Hematopoietic multipotent progenitor cell treated with erythropoietin and hydrocortisone succinate and interleukin-3 and kit ligand, for 15 days (in vitro differentiated cells): ENCODE data around the gene ADAM19.

ENCODE experiments used
- DNase-seq: peaks from one replicate; pipeline ENCODE4 v3.0.0-alpha.2; 2015; ENCODE audit warnings: low spot score

ADAM19 gene, protein sequence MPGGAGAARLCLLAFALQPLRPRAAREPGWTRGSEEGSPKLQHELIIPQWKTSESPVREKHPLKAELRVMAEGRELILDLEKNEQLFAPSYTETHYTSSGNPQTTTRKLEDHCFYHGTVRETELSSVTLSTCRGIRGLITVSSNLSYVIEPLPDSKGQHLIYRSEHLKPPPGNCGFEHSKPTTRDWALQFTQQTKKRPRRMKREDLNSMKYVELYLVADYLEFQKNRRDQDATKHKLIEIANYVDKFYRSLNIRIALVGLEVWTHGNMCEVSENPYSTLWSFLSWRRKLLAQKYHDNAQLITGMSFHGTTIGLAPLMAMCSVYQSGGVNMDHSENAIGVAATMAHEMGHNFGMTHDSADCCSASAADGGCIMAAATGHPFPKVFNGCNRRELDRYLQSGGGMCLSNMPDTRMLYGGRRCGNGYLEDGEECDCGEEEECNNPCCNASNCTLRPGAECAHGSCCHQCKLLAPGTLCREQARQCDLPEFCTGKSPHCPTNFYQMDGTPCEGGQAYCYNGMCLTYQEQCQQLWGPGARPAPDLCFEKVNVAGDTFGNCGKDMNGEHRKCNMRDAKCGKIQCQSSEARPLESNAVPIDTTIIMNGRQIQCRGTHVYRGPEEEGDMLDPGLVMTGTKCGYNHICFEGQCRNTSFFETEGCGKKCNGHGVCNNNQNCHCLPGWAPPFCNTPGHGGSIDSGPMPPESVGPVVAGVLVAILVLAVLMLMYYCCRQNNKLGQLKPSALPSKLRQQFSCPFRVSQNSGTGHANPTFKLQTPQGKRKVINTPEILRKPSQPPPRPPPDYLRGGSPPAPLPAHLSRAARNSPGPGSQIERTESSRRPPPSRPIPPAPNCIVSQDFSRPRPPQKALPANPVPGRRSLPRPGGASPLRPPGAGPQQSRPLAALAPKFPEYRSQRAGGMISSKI

DNA sequence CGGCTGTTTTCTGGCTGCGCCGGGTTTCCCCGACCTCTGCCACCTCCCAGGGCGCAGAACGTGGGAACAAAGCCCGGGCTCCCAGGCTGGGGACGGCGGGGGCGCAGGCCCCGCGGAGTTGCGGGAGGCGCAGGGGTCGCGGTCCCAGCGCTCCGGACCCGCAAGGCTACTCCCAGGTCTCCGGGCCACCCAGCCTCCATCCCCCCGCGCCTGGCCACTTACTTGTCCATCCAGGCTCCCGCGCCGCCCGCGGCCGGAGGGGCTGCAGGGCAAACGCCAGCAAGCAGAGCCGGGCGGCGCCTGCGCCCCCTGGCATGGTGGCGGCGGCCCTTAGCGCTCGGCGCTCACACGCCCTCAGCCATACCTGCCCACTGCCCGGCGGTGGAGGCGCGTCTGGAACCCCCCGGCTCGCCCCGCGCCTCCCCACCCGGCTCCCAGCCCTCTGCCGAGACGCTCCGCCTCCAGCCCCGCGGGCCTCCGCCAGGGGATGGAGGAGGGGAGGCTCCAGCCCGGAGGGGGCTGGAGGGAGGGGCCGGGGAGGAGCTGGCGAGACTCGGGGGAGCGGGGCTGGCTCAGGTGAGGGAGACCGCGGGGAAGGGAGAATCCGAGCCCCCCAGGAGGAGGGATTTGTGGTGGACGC is at the start of gene ADAM19:
Gene ADAM19 (minus strand): TSS at position 395 of the 640 bp plus-strand sequence. CDS start 79 bp downstream, at position 316.
- DNase-seq, result no peak

DNA sequence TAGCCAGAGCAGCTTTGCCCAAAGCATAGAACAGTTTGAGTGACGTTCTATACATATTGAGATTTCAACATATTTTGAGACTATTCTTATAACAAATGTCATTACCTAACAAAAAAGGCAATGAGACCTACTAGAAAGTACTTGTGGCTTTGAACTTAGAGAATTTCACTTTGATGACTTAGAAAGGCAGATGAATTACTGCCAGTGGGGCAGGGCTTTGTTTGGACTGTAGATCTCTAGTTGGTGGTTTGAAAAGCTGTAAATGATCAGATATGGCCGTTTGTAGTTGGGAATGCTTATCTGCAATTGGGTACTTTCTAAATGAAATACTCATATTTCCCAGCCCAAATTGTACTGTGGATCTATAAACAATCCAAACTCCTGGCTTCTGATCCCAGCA is 48.6 kb upstream of the ADAM19 start:
- no peak for DNase-seq

DNA sequence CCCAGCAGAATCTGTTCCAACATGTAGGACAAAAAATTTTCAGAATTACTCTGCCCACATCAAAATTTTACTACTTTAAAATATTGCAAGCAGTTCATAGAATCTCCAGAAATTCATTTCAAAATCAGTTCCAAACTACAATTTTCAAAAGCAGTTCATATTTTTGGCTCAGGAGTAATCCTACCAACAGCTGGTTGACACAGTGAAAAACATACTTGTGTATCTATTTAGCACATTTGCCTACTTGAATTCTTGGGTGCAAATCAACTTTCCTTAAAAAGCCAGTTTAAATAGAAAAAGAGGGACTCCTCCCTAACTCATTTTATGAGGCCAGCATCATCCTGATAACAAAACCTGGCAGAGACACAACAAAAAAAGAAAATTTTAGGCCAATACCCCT is 45.2 kb upstream of the ADAM19 start:
- no peak for DNase-seq

DNA sequence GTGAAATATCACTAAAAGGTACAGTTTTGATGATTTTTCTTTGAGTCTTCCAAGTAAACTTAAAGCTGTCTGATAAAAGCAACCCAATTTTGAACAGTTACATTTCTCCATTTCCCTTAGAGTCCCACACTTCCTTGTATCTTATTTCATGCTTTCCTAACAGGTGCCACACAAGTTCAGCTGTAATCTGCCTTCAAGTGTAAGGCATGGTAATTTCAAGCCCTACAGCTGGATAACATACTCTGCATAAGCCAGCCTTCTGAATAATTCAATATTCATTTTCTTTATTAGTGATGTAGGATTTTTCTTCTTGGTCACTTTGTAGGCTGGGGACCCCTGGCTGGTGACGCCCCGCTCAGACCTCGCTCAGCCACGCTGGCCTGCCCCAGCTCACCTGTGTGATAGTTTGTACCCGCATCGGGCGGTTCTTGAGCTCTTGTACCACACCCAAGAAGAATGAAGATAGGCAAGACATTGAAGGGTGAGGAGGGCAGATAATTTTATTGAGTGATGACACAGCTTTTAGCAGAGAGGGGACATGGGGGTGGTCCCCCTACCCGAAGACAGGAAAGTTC is 42.7 kb upstream of the ADAM19 start:
- DNase-seq, result no peak

DNA sequence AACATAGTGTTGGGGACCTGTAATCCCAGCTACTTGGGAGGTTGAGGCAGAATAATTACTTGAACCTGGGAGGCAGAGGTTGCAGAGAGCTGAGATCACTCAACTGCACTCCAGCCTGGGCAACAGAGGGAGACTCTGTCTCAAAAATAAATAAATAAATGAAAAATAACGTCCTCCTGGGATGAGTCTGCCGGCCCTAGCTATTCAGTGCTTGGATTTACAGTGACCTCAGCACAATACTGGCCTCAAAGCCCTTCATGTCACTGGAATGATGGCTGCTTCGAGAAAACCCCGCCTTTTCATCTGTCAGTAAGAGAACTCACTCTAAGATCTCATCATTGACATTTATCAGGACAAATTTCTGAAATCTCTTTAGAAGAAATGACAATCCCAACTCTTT is 41.2 kb upstream of the ADAM19 start:
- DNase-seq, result no peak

DNA sequence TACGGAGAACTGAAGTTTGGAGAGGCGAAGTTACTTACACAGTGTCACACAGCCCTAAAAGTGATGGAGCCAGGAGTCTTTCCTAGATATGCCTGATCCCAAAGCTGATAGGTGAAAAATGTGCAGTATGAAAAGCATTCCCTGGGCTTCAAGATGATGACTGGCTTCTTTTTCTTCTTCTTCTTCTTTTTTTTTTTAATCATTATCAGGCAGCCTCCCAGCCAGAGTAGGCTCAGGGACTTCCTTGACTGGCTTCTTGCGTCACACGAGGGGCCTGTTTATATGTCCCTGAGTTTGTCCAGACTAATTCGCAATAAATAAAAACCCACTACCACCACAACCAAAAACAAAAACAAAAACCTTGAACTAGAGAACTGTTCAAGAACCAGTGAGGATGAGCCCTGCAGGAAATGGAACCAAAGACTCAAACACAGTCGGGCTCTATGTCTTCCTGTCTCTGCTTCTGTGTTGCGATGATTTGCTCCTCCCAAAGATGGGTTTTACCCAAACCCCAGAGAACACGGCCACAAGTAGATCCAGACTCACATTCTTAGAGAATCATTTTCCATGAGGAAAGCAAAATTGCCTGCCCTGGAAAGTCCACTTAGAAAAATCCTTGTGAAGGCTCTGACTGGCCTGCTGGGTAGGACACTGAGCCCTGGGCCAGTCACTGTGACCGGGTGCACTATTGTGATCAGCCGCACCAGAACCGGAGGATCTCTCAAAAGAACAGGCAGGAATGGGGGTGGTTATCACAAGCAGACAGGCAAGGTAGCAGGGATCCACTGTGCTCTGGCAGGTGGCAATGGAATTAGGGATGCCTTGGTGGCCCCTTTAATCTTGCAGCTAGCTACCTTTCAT is 38.0 kb upstream of the ADAM19 start:
- DNase-seq, result no peak

DNA sequence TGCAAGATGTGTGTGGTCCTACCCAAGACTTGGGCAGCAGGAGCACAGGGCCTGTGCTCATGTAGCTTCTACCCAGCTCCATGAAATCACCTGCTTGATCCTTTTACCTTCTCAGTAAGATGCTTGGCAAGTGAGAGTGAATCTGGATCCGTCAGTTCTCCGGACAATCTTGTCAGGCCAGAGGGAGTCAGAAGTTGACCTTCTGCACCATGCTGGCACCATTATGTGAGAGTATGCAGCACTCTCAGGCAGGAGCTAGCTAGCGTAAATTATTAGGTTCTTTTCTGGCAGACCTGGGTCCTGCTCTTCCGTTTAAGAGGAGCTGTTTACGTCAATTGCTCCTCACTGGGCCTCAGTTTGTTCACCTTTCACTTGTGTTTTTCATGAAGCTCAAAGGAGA is 37.0 kb upstream of the ADAM19 start:
- no peak for DNase-seq

DNA sequence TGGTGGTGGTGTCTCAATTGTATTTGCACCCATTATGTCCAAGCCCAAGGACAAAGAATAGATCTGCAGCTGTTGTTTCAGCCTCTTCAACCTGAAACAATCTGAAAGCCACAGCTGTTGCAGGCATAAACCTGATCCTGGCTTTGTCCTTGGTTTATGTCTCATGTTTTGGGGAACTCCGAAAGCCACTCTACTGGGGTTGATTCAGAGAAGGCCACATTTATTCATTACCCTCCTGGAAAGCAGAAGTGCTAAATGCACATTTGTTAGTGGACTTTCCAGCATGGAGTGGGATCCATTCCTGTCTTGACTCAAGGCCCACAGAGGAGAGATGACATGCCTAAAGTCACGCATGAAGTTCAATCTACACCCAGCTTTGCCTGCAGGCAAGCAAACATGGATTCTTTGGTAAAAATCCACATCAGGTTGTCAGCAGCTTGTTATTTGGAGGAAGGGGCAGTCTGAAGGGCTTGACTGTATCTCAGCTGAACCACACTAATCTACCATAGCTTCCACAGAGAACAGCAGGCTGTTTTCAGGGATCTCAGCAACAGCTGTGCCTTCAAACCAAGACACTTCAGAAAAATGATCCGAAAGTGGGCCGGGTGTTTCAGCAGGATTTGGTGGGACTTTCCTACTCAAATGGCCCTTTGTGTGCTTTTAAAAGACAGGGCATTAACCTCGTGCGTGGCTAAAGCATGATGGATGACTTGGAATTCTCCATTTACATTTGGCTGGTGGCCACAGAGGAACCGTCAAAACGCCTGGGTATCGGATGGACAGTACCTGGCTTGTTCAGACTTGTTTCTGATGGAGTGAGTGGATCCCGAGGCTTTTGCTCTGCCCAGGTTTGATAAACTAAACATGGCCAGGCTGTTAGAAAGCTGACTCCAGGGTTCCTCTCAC is 36.2 kb upstream of the ADAM19 start:
- DNase-seq, result no peak

DNA sequence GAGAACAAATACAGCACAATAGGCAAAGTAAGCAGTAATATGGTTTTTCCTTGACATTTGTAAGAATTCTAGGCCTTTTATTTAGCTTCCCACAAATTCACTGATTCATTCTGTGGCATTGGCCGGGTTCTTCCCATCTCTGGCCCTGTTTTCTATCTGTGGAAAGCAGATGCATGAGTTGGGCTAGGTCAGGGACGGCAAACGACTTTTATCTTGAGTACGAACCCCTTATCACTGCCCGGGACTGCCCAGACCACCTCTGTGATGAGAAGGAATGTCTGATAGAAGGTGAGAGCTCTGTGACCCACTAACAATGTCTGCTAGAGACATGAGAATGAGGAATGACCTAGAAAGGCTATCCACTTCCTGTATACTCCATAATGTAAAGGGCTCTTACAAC is 35.4 kb upstream of the ADAM19 start:
- DNase-seq, result peak; percentile 17

DNA sequence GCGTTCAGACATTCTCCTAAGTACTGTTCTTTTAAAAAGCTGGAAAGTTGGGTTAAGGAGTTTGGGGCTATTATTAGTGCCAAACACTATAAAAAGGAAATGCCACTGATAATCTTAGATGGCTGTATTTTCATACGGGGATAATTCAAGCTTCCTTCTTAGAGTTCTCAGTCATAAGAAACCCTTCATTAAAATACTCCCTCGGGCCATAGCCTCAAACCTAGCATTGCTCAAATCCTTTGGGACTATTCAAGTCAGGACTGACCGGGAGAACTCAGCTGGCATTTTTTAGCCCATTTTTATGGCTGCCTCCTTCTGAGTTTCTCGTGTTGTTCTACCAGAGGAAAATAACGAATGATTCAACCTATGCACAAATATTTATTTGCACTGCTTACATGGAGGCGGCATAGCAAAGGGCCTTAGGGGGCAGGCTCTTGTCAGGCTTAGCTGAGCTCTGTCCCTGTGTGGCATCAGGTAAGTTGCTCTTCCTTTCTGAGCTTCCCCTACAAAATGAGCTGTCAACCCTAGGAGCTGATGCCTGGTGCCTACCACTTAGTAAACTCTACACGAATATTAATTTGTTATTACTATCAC is 33.5 kb upstream of the ADAM19 start:
- DNase-seq, result no peak

DNA sequence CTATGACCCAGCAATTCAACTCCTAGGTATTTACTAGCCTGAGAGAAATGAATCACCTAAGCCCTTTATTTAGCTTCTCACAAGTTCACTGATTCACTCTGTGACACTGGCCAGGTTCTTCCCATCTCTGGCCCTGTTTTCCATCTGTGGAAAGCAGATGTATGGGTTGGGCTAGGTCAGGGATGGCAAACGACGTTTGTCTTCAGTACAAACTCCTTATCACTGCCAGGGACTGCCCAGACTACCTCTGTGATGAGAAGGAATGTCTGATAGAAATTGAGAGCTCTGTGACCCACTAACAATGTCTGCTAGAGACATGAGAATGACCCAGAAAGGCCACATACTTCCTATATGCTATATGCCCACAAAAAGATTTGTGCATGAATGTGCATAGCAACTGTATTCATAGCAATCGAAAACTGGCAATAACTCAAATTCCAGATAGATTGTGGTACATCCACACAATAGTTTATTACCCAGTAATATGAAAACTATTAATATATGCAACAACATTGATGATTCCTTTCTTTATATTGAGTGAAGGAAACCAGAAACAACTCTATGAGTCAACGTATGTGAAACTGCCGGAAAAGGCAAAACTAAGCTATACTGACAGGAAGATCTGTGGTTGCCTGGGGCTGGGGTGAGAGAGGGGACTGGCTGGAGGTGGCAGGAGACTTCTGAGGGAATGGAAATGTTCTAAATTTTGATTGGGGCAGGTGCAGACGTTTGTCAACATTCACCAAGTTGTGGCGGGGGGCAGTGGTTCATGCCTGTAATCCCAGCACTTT is 32.0 kb upstream of the ADAM19 start:
- DNase-seq, result peak; percentile 6

DNA sequence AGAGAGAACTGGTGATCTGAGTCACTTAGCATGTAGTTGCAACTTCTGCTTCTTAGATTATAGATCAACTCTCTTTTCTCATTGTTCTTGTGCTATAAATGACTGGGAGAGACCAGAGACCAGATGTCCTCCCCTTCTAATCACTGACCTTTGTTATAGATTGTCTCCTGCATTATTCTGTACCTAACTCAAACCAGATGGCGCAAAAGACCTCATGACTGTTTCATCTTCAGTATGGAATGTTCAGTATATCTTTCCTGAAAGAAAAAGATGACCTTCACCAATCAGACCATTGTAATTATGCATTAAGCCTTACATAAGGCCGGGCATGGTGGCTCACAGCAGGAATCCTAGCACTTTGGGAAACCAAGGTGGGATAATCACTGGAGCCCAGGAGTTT is 30.5 kb upstream of the ADAM19 start:
- DNase-seq, result no peak

DNA sequence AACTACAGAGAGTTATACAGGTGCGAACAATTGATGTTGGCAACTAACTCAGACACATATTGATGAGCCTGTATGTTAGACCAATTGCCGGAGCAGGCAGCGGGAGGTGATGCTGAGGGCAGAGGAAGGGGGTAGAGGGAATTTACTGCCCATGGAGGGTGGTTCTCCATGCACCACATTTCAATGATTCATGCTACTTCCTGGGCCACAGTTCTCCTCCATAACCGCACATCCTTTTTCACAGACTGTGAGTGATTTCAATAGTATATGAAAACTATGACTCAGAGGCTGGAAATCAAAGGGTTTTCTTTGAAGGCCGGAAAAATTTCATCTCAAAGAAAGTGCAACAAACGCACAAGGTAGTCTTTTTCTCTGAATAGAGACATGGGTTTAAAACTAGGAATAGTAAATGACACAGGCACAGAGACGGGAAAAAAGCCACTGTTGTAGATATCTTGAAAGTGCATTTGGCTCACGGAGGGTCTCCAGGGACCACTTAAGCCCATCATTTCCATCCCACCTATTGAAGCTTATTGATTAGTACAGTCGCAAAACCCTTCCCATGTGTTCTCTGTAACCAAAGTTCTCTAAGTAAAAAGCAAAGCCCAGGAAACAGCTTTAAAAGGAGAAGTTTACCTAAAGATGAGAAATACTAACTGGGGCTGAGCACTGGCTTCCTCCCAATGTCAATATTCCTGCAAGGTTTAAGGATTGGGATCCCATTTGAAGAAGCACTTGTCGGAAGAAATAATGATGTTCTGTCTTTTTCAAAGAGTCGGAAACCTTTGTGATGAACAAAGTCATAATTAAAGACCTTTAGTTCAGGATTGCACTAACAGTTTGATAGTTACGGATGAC is 28.0 kb upstream of the ADAM19 start:
- no peak for DNase-seq

DNA sequence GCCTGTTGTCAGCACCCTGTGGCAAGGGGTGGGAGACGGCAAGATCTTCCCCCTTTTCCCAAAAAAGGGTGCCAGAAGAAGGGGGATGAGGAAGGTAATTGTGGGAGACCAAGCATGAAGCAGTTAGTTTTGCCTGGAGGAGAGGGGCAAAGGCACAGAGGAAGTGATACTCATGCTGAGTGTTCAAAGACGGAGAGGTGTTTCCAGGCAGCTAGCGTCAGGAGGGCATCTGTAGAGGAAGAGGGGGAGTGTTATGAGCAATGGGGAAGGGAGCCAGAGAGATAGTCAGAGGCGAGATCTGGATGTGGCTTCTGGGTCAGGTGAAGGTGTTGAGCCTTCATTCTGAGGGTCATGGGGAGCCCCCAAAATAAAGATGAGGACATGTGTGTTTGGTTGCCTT is 26.9 kb upstream of the ADAM19 start:
- no peak for DNase-seq

DNA sequence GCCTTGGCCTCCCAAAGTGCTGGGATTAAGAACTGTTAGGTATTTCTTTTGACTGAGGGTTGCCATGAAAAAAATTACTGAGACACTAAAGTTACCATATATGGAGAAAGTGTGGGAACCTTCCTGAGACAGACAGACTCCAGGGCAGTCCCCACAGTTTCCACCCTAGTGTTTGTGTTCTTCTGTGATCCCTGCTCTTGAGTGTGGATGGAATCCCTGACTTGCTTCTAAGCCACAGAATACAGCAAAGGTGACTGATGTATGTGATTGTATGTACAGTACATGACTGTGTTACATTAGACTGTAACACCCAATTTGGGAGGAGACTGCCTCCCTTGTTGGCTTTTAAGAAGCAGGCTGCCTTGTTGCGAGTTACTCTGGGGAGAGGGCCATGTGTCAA is 24.7 kb upstream of the ADAM19 start:
- no peak for DNase-seq

DNA sequence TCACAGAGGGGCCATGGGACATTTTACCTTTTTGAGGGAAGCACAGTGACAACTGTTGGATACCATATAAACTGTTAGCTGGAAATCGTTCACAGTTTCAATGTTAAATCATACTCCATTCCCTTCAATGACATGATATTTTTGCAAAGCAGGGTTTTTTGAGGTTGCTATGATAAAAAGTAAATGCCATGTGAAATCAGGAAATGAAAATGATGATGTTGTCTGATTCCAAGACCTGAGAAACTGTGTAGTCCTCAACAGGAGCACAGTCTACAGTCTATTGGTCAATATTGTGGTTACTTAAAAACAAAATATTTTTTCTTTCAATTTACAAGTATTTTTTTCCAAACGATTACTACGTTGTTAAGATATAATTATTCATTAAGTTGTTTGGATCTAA is 24.0 kb upstream of the ADAM19 start:
- DNase-seq, result no peak

DNA sequence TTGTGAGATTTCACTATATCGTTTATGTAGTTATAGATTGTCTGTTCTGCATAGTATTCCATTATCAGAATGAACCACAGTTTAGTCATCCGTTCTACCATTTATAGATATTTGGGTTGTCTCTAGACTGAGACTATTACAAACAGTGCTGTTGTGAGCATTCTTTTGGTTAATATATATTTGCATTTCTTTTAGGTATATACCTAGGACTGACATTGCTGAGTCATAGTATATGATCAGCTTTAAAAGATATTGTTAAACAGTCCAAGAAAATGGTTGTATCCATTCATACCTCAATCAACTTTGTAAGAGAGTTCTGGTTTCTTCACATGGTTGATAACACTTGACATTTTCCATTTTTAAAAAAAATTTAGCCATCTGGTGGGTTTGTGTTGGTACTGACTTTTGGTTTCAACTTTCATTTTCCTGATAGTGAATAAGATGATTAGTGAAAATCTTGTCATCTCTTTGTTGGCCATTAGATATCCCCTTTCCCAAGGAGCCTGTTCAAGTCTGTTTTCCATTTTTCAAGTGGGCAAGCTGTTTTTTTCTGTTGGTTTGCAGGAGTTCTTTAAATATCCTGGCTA is 22.9 kb upstream of the ADAM19 start:
- DNase-seq, result no peak

DNA sequence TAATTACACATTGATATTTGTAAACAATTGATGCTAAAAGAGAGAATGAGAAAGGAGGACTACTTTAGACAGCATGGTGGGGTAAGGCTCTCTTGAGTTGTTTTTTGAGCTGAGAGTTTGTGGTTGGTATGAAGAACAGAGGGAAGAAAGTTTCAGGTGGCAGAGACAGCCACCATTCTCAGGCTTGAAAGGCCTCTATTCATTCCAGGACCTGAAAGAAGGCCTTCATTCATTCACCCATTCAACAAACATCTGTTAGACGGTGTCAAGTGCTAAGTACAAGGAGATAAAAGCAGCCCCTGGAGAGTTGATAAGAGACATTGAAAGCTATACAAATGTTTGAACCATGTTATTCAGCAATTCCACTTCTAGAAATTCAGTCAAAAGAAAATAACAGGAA is 21.7 kb upstream of the ADAM19 start:
- no peak for DNase-seq
